HEK293 (cell line): ENCODE results near the gene HOMER1.

Experiments
- CTCF ChIA-PET: fragments of 350-600 bp; formaldehyde crosslinking; extraction: SDS; loops from one replicate; lab custom pipeline; 2021; ENCODE audit warnings: antibody characterized with exemption; lab: Yijun Ruan, JAX
- POLR2A ChIA-PET: fragments of 300-600 bp; formaldehyde crosslinking; extraction: SDS; loops from one replicate; lab custom pipeline; 2020; ENCODE audit warnings: antibody characterized with exemption, inconsistent platforms; lab: Yijun Ruan, JAX
- H3K27ac ChIP-seq: fragments of 200-500 bp; sonication (Bioruptor generic); 2 replicates; pipeline ENCODE4 v1.5.1; 2014; ENCODE audit warnings: low read depth, low read length, control low read depth, inconsistent platforms; ENCODE audit errors: extremely low read depth
- H3K36me3 ChIP-seq, 2 experiments: fragments of 200-500 bp in 1 of 2; sonication (Bioruptor generic) in 1 of 2; 1 replicate in 1 of 2; 2 replicates in 1 of 2; pipeline ENCODE4 v1.5.1; 2014 to 2017; ENCODE audit warnings: inconsistent platforms in 2 of 2, low read length in 2 of 2; ENCODE audit not compliant: control insufficient read depth in 2 of 2, insufficient read depth in 1 of 2
- H3K4me1 ChIP-seq: fragments of 200-500 bp; sonication (Bioruptor generic); 2 replicates; pipeline ENCODE4 v1.5.1; 2014; ENCODE audit warnings: mild to moderate bottlenecking, low read length, inconsistent platforms; ENCODE audit not compliant: control insufficient read depth, insufficient read depth
- H3K4me3 ChIP-seq: 2 replicates; pipeline ENCODE4 v1.5.1; 2011; ENCODE audit warnings: low read depth, mild to moderate bottlenecking, control low read depth, low read length, moderate library complexity
- H3K9me3 ChIP-seq: fragments of 200-500 bp; sonication (Bioruptor generic); 2 replicates; pipeline ENCODE4 v1.5.1; 2014; ENCODE audit warnings: low read depth, low read length, inconsistent platforms; ENCODE audit not compliant: control insufficient read depth, insufficient read depth
- GLI2 ChIP-seq: fragments of 450-650 bp; formaldehyde crosslinking; IDR thresholded peaks from 2 replicates; pipeline ENCODE4; 2017; ENCODE audit warnings: missing biosample characterization, missing genetic modification characterization, low read depth, borderline replicate concordance
- GLIS2 ChIP-seq: fragments of 450-650 bp; formaldehyde crosslinking; IDR thresholded peaks from 2 replicates; pipeline ENCODE4 v1.5.1; 2016; ENCODE audit warnings: missing biosample characterization, missing genetic modification characterization
- HOXA7 ChIP-seq: sonication (generic); formaldehyde crosslinking; IDR thresholded peaks from 2 replicates; pipeline ENCODE4 v1.8.1; 2022; ENCODE audit warnings: missing genetic modification reagents, borderline replicate concordance
- RBAK ChIP-seq: fragments of 450-650 bp; formaldehyde crosslinking; IDR thresholded peaks from 2 replicates; pipeline ENCODE4 v1.5.1; 2016; ENCODE audit warnings: missing biosample characterization, missing genetic modification characterization
- ZNF10 ChIP-seq: fragments of 450-650 bp; formaldehyde crosslinking; IDR thresholded peaks from 2 replicates; pipeline ENCODE4 v1.5.1; 2017; ENCODE audit warnings: missing biosample characterization, missing genetic modification characterization
- ZNF175 ChIP-seq: fragments of 450-650 bp; formaldehyde crosslinking; IDR thresholded peaks from 2 replicates; pipeline ENCODE4 v1.5.1; 2016; ENCODE audit warnings: missing biosample characterization, missing genetic modification characterization
- ZNF391 ChIP-seq: fragments of 450-650 bp; formaldehyde crosslinking; IDR thresholded peaks from 2 replicates; pipeline ENCODE4 v1.5.1; 2016; ENCODE audit warnings: low read depth, missing biosample characterization, missing genetic modification characterization, borderline replicate concordance
- ZNF677 ChIP-seq: fragments of 450-650 bp; IDR thresholded peaks from 2 replicates; pipeline ENCODE4 v1.5.0; 2018; ENCODE audit warnings: missing biosample characterization, mild to moderate bottlenecking, missing genetic modification characterization, moderate library complexity
- ZSCAN30 ChIP-seq: fragments of 450-650 bp; IDR thresholded peaks from 2 replicates; pipeline ENCODE4 v1.5.1; 2018; ENCODE audit warnings: missing biosample characterization, mild to moderate bottlenecking, missing genetic modification characterization, moderate library complexity
- TF ChIP-seq, protein P1 (sequence below): fragments of 450-650 bp; formaldehyde crosslinking; IDR thresholded peaks from 2 replicates; pipeline ENCODE4 v1.5.0; 2017; ENCODE audit warnings: missing biosample characterization, missing genetic modification characterization, borderline replicate concordance
- TF ChIP-seq, protein P2 (sequence below): fragments of 450-650 bp; formaldehyde crosslinking; IDR thresholded peaks from 2 replicates; pipeline ENCODE4 v1.5.1; 2016; ENCODE audit warnings: missing biosample characterization, missing genetic modification characterization
- TF ChIP-seq, protein P3 (sequence below): fragments of 450-650 bp; formaldehyde crosslinking; conservative IDR thresholded peaks from 2 replicates; pipeline ENCODE4 v1.5.1; 2016; ENCODE audit warnings: low read depth, missing biosample characterization, missing genetic modification characterization
- TF ChIP-seq, protein P4 (sequence below): fragments of 450-650 bp; formaldehyde crosslinking; IDR thresholded peaks from 2 replicates; pipeline ENCODE4 v1.5.1; 2016; ENCODE audit warnings: missing biosample characterization, missing genetic modification characterization

Gene HOMER1

DNA sequence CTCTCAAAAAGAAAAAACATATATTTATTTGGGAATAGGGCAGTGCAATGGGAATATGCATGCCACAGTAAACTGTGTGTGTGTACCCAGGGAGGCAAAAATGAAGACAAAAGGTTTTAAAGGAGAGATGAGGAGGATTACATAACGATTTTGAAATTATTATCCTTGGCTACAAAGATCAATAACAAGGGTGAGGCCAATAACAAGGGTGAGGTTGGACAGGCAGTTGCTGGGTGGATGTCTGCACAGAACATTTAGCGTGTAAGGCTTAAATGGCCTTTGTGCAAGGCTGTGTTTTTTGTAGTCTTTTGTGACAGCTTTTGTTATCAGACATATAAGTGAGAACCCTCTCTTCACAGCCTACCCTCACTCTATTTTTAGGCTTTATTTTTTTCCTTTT is 164.1 kb downstream of the HOMER1 start:
- no peaks in the 10 kb centered on the region for H3K36me3 ChIP-seq
- CTCF ChIA-PET, result no interaction called here
- no peaks in the 10 kb centered on the region for H3K4me1 ChIP-seq
- TF ChIP-seq, protein P1, sequence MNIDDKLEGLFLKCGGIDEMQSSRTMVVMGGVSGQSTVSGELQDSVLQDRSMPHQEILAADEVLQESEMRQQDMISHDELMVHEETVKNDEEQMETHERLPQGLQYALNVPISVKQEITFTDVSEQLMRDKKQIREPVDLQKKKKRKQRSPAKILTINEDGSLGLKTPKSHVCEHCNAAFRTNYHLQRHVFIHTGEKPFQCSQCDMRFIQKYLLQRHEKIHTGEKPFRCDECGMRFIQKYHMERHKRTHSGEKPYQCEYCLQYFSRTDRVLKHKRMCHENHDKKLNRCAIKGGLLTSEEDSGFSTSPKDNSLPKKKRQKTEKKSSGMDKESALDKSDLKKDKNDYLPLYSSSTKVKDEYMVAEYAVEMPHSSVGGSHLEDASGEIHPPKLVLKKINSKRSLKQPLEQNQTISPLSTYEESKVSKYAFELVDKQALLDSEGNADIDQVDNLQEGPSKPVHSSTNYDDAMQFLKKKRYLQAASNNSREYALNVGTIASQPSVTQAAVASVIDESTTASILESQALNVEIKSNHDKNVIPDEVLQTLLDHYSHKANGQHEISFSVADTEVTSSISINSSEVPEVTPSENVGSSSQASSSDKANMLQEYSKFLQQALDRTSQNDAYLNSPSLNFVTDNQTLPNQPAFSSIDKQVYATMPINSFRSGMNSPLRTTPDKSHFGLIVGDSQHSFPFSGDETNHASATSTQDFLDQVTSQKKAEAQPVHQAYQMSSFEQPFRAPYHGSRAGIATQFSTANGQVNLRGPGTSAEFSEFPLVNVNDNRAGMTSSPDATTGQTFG (tag by site-specific recombination), result no peak
- TF ChIP-seq, protein P2, sequence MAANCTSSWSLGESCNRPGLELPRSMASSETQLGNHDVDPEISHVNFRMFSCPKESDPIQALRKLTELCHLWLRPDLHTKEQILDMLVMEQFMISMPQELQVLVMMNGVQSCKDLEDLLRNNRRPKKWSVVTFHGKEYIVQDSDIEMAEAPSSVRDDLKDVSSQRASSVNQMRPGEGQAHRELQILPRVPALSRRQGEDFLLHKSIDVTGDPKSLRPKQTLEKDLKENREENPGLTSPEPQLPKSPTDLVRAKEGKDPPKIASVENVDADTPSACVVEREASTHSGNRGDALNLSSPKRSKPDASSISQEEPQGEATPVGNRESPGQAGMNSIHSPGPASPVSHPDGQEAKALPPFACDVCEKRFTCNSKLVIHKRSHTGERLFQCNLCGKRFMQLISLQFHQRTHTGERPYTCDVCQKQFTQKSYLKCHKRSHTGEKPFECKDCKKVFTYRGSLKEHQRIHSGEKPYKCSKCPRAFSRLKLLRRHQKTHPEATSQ (tag by site-specific recombination), result no peak
- TF ChIP-seq GLIS2 (no peak), ZNF677 (no peak), ZSCAN30 (tag by site-specific recombination) (no peak), GLI2 (tag by site-specific recombination) (no peak), ZNF391 (tag by site-specific recombination) (no peak), HOXA7 (CRISPR knock-in tag) (no peak)
- TF ChIP-seq, protein P3, sequence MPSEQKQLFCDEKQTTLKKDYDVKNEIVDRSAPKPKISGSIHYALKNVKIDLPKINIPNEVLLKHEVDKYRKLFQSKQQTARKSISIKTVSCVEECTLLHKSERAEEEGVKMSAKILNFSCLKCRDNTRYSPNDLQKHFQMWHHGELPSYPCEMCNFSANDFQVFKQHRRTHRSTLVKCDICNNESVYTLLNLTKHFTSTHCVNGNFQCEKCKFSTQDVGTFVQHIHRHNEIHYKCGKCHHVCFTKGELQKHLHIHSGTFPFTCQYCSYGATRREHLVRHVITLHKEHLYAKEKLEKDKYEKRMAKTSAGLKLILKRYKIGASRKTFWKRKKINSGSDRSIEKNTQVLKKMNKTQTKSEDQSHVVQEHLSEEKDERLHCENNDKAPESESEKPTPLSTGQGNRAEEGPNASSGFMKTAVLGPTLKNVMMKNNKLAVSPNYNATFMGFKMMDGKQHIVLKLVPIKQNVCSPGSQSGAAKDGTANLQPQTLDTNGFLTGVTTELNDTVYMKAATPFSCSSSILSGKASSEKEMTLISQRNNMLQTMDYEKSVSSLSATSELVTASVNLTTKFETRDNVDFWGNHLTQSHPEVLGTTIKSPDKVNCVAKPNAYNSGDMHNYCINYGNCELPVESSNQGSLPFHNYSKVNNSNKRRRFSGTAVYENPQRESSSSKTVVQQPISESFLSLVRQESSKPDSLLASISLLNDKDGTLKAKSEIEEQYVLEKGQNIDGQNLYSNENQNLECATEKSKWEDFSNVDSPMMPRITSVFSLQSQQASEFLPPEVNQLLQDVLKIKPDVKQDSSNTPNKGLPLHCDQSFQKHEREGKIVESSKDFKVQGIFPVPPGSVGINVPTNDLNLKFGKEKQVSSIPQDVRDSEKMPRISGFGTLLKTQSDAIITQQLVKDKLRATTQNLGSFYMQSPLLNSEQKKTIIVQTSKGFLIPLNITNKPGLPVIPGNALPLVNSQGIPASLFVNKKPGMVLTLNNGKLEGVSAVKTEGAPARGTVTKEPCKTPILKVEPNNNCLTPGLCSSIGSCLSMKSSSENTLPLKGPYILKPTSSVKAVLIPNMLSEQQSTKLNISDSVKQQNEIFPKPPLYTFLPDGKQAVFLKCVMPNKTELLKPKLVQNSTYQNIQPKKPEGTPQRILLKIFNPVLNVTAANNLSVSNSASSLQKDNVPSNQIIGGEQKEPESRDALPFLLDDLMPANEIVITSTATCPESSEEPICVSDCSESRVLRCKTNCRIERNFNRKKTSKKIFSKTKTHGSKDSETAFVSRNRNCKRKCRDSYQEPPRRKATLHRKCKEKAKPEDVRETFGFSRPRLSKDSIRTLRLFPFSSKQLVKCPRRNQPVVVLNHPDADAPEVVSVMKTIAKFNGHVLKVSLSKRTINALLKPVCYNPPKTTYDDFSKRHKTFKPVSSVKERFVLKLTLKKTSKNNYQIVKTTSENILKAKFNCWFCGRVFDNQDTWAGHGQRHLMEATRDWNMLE (tag by site-specific recombination), result no peak
- TF ChIP-seq, all 188 proteins: peak for 0
- POLR2A ChIA-PET, result no interaction called here
- H3K4me3 ChIP-seq, result no peak overlapping the region
- no peak overlapping the region for H3K27ac ChIP-seq
- no peaks in the 10 kb centered on the region for H3K9me3 ChIP-seq

DNA sequence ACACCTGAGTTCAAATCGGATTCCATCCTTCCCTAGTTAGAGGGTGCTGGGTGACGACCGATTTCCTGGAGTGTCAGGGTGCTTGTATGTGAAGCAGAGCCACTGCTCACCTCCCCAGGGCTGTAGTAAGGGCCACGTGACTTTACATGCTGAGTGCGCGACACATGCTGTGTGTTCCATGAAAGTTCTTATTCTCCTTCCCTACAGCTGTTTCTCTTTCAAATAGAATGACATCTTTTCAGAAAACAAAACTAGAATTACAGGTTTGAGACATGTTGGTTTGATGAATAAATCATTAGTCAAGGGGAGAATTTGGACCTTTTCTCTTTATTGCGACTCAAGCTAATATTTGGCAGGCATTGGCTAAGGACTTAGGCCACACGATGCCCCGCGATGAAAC is 164.9 kb downstream of the HOMER1 start:
- POLR2A ChIA-PET, result no interaction called here
- Histone ChIP-seq H3K4me1 (no peaks in the 10 kb centered on the region), H3K36me3 (no peaks in the 10 kb centered on the region), H3K4me3 (no peak overlapping the region), H3K9me3 (no peaks in the 10 kb centered on the region), H3K27ac (no peak overlapping the region)
- CTCF ChIA-PET, result no interaction called here
- TF ChIP-seq ZNF10, result no peak
- TF ChIP-seq, protein P4, sequence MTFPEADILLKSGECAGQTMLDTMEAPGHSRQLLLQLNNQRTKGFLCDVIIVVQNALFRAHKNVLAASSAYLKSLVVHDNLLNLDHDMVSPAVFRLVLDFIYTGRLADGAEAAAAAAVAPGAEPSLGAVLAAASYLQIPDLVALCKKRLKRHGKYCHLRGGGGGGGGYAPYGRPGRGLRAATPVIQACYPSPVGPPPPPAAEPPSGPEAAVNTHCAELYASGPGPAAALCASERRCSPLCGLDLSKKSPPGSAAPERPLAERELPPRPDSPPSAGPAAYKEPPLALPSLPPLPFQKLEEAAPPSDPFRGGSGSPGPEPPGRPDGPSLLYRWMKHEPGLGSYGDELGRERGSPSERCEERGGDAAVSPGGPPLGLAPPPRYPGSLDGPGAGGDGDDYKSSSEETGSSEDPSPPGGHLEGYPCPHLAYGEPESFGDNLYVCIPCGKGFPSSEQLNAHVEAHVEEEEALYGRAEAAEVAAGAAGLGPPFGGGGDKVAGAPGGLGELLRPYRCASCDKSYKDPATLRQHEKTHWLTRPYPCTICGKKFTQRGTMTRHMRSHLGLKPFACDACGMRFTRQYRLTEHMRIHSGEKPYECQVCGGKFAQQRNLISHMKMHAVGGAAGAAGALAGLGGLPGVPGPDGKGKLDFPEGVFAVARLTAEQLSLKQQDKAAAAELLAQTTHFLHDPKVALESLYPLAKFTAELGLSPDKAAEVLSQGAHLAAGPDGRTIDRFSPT (tag by site-specific recombination), result no peak
- no peak for TF ChIP-seq ZNF175 (tag by site-specific recombination)
- no peak for TF ChIP-seq RBAK (tag by site-specific recombination)
- TF ChIP-seq, all 188 proteins: peak for 0
